HepG2 (cell line): ENCODE results near the gene CDK18. TPM values are rescaled to one million over a fixed set of nuclear protein-coding genes. Genes with fewer than 3 reads are reported as not detected.

Source experiments
- PITX1 ChIP-seq: sonication (generic); formaldehyde crosslinking; IDR thresholded peaks from 2 replicates; pipeline ENCODE4 v1.5.1; 2020; ENCODE audit warnings: mild to moderate bottlenecking, missing genetic modification reagents
- SOX5 ChIP-seq: IDR thresholded peaks from 2 replicates; pipeline ENCODE4 v1.6.1; 2016; ENCODE audit warnings: borderline replicate concordance
- YEATS2 ChIP-seq: sonication (generic); formaldehyde crosslinking; IDR thresholded peaks from 2 replicates; pipeline ENCODE4 v1.4.0; 2020; ENCODE audit warnings: missing genetic modification reagents, borderline replicate concordance
- YY1 ChIP-seq: IDR thresholded peaks from 2 replicates; pipeline ENCODE4 v1.6.1; 2011; ENCODE audit warnings: low read length, low read depth, moderate library complexity, mild to moderate bottlenecking; ENCODE audit not compliant: insufficient read depth, insufficient replicate concordance
- ZNF225 ChIP-seq: sonication (generic); formaldehyde crosslinking; IDR thresholded peaks from 2 replicates; pipeline ENCODE4 v1.4.0; 2020; ENCODE audit warnings: mild to moderate bottlenecking, missing genetic modification reagents
- ZNF234 ChIP-seq: sonication (generic); formaldehyde crosslinking; conservative IDR thresholded peaks from 2 replicates; pipeline ENCODE4 v1.5.1; 2020; ENCODE audit warnings: mild to moderate bottlenecking, missing genetic modification reagents
- ZNF549 ChIP-seq: sonication (generic); formaldehyde crosslinking; IDR thresholded peaks from 2 replicates; pipeline ENCODE4 v1.5.0; 2020; ENCODE audit warnings: missing genetic modification reagents
- ZNF570 ChIP-seq: sonication (generic); formaldehyde crosslinking; IDR thresholded peaks from 2 replicates; pipeline ENCODE4 v1.4.0; 2020; ENCODE audit warnings: mild to moderate bottlenecking, missing genetic modification reagents, borderline replicate concordance
- ZNF7 ChIP-seq: IDR thresholded peaks from 2 replicates; pipeline ENCODE4 v1.6.1; 2016; ENCODE audit warnings: missing biosample characterization, missing genetic modification reagents
- ZNF788 ChIP-seq: sonication (generic); formaldehyde crosslinking; IDR thresholded peaks from 2 replicates; pipeline ENCODE4 v1.5.0; 2020; ENCODE audit warnings: mild to moderate bottlenecking, missing genetic modification reagents, borderline replicate concordance
- polyA plus RNA-seq, 8 experiments: library from polyadenylated mRNA; depleted of rRNA in 3 of 8; stranded (reverse) in 7 of 8; unstranded in 1 of 8; fragments of >200 nt; fragmentation: Illumina TruSeq in 4 of 8; extraction: Trizol in 4 of 8; gene quantifications; 2 replicates each; pipeline versions ENCODE4 v1.2.1 to v1.2.3, GENCODE V29; 2011 to 2016; ENCODE audit warnings: low read depth in 4 of 8, missing spikeins in 1 of 8, mixed read lengths in 1 of 8; ENCODE audit not compliant: insufficient read depth in 1 of 8
- total RNA-seq, 5 experiments: library from RNA; depleted of rRNA; stranded (reverse); fragments of >200 nt; fragmentation: Illumina TruSeq; extraction: Trizol; gene quantifications; 2 replicates each; pipeline ENCODE4 v1.2.3, GENCODE V29; 2016; ENCODE audit warnings: low read depth in 1 of 5
- TF ChIP-seq, protein P1 (sequence below): sonication (generic); formaldehyde crosslinking; IDR thresholded peaks from 2 replicates; pipeline ENCODE4 v1.4.0; 2020; ENCODE audit warnings: missing genetic modification reagents, borderline replicate concordance
- TF ChIP-seq, protein P2 (sequence below): IDR thresholded peaks from 2 replicates; pipeline ENCODE4 v1.6.1; 2018; ENCODE audit warnings: missing genetic modification reagents
- TF ChIP-seq, protein P3 (sequence below): sonication (generic); formaldehyde crosslinking; IDR thresholded peaks from 2 replicates; pipeline ENCODE4 v1.4.0; 2020; ENCODE audit warnings: missing genetic modification reagents
- TF ChIP-seq, protein P4 (sequence below): sonication (generic); formaldehyde crosslinking; conservative IDR thresholded peaks from 2 replicates; pipeline ENCODE4 v1.5.0; 2020; ENCODE audit warnings: missing genetic modification reagents
- TF ChIP-seq, protein P5 (sequence below), 2 experiments: sonication (generic) in 1 of 2; formaldehyde crosslinking in 1 of 2; IDR thresholded peaks; 2 replicates each; pipeline versions ENCODE4 v1.4.0 to v1.6.1; 2016 to 2020; ENCODE audit warnings: borderline replicate concordance in 1 of 2, low read depth in 1 of 2, mild to moderate bottlenecking in 1 of 2, missing genetic modification reagents in 1 of 2
- TF ChIP-seq, protein P6 (sequence below): sonication (generic); formaldehyde crosslinking; IDR thresholded peaks from 2 replicates; pipeline ENCODE4 v1.4.0; 2020; ENCODE audit warnings: mild to moderate bottlenecking, missing genetic modification reagents

Gene CDK18
- total and polyA plus RNA-seq, 2 of the 13 experiments (the other 11 are each of a cell fraction or from before 2014, with no cell fraction given) = 6.4 to 38.8 TPM

DNA sequence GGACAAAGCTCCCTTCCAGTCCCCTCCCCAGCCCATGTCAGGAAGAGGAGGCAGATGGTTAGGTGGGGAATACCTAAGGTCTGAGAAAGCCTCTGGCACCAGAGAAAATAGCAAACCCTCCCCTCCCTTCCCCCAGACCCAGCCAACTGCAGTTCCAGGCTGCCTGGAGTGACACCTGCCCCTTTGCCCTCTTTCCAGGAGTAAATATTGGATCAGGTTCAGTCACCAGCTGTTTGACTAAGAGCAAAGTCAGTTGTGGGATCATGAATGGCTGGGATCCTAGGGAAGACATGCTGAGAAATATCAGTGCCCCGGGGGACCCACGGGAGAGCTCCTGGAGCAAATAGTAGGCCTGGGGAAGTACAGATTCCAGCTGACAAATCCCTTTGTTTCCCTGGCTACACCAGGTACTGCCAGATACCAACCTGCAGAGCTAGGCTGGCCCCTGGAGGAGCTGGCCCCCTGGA lies 12.2 kb upstream of the CDK18 start (continued):
- TF ChIP-seq, protein P1, sequence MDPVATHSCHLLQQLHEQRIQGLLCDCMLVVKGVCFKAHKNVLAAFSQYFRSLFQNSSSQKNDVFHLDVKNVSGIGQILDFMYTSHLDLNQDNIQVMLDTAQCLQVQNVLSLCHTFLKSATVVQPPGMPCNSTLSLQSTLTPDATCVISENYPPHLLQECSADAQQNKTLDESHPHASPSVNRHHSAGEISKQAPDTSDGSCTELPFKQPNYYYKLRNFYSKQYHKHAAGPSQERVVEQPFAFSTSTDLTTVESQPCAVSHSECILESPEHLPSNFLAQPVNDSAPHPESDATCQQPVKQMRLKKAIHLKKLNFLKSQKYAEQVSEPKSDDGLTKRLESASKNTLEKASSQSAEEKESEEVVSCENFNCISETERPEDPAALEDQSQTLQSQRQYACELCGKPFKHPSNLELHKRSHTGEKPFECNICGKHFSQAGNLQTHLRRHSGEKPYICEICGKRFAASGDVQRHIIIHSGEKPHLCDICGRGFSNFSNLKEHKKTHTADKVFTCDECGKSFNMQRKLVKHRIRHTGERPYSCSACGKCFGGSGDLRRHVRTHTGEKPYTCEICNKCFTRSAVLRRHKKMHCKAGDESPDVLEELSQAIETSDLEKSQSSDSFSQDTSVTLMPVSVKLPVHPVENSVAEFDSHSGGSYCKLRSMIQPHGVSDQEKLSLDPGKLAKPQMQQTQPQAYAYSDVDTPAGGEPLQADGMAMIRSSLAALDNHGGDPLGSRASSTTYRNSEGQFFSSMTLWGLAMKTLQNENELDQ = no peak
- TF ChIP-seq YY1 (peak; percentile 19), YEATS2 (CRISPR knock-in tag) (0 out of 2 replicates have a peak, but pooled peaks have one; percentile 28), PITX1 (CRISPR knock-in tag) (peak; percentile 78), SOX5 (CRISPR knock-in tag) (peak; percentile 79), ZNF225 (CRISPR knock-in tag) (no peak), ZNF234 (CRISPR knock-in tag) (no peak), ZNF570 (CRISPR knock-in tag) (no peak), ZNF549 (CRISPR knock-in tag) (no peak), ZNF7 (CRISPR knock-in tag) (no peak), ZNF788 (CRISPR knock-in tag) (no peak; the same call in 1 of the 2 replicates)
- TF ChIP-seq, protein P2, sequence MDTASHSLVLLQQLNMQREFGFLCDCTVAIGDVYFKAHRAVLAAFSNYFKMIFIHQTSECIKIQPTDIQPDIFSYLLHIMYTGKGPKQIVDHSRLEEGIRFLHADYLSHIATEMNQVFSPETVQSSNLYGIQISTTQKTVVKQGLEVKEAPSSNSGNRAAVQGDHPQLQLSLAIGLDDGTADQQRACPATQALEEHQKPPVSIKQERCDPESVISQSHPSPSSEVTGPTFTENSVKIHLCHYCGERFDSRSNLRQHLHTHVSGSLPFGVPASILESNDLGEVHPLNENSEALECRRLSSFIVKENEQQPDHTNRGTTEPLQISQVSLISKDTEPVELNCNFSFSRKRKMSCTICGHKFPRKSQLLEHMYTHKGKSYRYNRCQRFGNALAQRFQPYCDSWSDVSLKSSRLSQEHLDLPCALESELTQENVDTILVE (CRISPR knock-in tag) = no peak
- TF ChIP-seq, protein P3, sequence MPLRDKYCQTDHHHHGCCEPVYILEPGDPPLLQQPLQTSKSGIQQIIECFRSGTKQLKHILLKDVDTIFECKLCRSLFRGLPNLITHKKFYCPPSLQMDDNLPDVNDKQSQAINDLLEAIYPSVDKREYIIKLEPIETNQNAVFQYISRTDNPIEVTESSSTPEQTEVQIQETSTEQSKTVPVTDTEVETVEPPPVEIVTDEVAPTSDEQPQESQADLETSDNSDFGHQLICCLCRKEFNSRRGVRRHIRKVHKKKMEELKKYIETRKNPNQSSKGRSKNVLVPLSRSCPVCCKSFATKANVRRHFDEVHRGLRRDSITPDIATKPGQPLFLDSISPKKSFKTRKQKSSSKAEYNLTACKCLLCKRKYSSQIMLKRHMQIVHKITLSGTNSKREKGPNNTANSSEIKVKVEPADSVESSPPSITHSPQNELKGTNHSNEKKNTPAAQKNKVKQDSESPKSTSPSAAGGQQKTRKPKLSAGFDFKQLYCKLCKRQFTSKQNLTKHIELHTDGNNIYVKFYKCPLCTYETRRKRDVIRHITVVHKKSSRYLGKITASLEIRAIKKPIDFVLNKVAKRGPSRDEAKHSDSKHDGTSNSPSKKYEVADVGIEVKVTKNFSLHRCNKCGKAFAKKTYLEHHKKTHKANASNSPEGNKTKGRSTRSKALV = no peak
- TF ChIP-seq, protein P4, sequence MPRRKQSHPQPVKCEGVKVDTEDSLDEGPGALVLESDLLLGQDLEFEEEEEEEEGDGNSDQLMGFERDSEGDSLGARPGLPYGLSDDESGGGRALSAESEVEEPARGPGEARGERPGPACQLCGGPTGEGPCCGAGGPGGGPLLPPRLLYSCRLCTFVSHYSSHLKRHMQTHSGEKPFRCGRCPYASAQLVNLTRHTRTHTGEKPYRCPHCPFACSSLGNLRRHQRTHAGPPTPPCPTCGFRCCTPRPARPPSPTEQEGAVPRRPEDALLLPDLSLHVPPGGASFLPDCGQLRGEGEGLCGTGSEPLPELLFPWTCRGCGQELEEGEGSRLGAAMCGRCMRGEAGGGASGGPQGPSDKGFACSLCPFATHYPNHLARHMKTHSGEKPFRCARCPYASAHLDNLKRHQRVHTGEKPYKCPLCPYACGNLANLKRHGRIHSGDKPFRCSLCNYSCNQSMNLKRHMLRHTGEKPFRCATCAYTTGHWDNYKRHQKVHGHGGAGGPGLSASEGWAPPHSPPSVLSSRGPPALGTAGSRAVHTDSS = no peak
- TF ChIP-seq, protein P5, sequence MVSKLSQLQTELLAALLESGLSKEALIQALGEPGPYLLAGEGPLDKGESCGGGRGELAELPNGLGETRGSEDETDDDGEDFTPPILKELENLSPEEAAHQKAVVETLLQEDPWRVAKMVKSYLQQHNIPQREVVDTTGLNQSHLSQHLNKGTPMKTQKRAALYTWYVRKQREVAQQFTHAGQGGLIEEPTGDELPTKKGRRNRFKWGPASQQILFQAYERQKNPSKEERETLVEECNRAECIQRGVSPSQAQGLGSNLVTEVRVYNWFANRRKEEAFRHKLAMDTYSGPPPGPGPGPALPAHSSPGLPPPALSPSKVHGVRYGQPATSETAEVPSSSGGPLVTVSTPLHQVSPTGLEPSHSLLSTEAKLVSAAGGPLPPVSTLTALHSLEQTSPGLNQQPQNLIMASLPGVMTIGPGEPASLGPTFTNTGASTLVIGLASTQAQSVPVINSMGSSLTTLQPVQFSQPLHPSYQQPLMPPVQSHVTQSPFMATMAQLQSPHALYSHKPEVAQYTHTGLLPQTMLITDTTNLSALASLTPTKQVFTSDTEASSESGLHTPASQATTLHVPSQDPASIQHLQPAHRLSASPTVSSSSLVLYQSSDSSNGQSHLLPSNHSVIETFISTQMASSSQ (IDR thresholded peaks at IDR 0.05; ENCODE audit: low read depth) = no peak
- TF ChIP-seq, protein P5 (CRISPR knock-in tag; IDR thresholded peaks at IDR 0.05; ENCODE audit: borderline replicate concordance) = peak; percentile 63; the same call in 1 of the 2 replicates
- TF ChIP-seq, protein P6, sequence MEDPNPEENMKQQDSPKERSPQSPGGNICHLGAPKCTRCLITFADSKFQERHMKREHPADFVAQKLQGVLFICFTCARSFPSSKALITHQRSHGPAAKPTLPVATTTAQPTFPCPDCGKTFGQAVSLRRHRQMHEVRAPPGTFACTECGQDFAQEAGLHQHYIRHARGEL (CRISPR knock-in tag) = no peak
